Fibroblast of pulmonary artery (primary cell): Measurements from ENCODE around the gene HOXC12.

ENCODE experiments used
- DNase-seq: peaks from one replicate; pipeline ENCODE4 v3.0.0-alpha.2; 2010; ENCODE audit warnings: low read depth
- H3K4me3 ChIP-seq: replicated peaks from 2 replicates; pipeline ENCODE4 v1.5.1; 2011; ENCODE audit warnings: low read depth, mild to moderate bottlenecking, control low read depth, low read length, moderate library complexity
- TF ChIP-seq, protein P1 (sequence below): IDR thresholded peaks from 2 replicates; pipeline ENCODE4 v1.5.1; 2011; ENCODE audit warnings: mild to moderate bottlenecking, control low read depth, low read length, inconsistent platforms; ENCODE audit errors: missing control alignments

HOXC12 gene

GRCh38 chr12:53965281-53966084 lies 10.8 kb downstream of the HOXC12 start:
- no peak for DNase-seq
- H3K4me3 ChIP-seq, result no peak overlapping the region
- TF ChIP-seq, protein P1, sequence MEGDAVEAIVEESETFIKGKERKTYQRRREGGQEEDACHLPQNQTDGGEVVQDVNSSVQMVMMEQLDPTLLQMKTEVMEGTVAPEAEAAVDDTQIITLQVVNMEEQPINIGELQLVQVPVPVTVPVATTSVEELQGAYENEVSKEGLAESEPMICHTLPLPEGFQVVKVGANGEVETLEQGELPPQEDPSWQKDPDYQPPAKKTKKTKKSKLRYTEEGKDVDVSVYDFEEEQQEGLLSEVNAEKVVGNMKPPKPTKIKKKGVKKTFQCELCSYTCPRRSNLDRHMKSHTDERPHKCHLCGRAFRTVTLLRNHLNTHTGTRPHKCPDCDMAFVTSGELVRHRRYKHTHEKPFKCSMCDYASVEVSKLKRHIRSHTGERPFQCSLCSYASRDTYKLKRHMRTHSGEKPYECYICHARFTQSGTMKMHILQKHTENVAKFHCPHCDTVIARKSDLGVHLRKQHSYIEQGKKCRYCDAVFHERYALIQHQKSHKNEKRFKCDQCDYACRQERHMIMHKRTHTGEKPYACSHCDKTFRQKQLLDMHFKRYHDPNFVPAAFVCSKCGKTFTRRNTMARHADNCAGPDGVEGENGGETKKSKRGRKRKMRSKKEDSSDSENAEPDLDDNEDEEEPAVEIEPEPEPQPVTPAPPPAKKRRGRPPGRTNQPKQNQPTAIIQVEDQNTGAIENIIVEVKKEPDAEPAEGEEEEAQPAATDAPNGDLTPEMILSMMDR, result no peak

DNA sequence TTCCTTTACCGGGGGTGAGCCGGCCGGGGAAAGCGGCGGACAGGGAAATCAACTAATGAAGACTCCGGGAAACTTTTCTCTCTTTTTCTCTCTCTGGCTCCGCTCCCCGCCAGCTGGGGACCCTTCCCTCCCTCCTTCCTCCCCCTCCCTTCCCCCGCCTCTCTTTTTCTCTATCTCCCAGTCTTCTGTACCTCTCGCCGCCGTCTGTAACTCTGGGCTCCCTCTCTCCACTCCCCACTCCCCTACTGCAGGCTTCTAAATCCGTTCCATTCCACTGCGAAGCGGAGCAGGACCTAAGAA lies 11.3 kb downstream of the HOXC12 start:
- no peak for DNase-seq
- no peak overlapping the region for H3K4me3 ChIP-seq
- TF ChIP-seq, protein P1, result no peak

DNA sequence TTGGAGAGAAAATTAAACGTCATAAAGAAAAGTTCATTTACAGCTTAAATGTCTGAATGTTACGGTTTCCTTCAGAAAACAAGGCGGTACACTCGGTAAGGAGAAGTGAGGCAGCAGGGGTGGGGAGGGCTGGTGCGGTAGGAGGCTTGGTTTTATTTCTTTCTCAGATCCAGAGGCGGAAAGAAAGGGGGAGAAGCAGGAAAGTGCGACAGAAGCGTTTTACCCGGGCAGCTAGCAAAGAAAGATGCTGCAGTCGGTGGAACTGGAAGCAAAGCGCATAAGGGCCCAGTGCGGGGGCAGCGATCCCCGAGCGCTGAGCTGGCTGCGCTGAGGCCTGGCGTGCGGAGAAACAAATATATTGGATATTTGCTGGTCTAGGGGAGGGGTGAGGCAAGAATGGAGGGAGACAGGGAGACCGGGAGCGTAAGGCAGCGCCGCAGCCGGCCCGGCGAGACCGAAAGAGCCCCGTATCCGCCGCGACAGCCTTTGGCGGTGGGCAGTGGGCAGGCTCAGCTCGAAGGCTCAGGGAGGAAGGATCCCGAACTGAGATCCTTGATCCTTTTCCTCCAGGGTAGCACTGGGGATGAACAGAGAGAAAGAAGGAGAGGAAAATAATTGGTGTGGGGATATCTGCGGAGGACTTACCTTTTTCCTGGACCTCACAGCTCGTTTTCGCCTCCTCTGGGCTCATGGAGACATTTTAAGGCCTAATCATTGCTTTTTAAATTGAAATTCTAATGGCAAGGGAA lies 11.9 kb downstream of the HOXC12 start:
- TF ChIP-seq, protein P1, result no peak
- no peak overlapping the region for H3K4me3 ChIP-seq
- DNase-seq, result no peak

- DNase-seq, result no peak
- H3K4me3 ChIP-seq, result no peak overlapping the region
- TF ChIP-seq, protein P1, result no peak
Observed at GRCh38 chr12:53967421-53967925, 12.8 kb downstream of the HOXC12 start.

DNA sequence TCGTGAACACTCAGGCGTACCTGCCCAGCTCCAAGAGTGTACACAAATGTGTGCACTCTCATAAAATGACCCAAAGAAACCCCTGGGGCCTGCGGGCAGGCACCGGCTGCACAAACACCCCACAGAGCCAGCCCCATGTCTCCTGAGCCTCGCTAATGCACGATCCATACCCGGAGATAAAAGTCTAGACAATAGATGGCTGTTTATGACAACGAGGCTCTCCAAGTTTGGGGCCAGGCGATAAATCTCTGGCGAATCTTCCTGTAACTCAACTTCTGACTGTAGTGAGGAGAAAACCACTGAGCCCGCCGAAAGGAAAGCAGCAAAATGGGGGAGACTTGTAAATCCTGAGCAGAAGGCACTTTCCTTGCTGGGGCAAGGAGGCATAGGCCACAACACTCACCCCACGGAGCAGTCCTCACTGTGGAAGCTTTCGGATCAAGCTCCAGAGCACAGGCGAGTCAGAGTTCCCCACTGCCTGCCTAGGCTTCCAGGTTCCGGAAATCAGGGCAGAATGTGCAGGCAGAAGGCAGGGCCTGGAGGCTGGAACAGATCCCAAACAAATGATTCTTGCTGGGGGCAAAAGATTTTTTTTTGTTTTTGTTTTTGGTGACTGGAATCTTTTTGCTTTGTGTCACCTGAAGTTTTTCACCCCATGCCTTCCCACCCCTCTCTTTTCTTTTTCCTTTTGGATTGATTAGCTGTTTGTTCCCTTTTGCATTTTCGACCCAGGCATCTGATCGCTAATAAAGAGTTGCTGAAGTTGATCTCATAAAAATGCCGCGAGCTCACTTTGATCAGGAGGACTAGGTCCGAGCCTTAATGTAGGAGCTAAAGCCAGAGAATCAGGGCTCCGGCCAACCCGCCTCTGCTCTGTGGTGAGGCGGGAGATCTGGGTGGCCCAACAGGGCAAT lies 13.8 kb downstream of the HOXC12 start:
- TF ChIP-seq, protein P1, result no peak
- no peak for DNase-seq
- H3K4me3 ChIP-seq, result no peak overlapping the region

DNA sequence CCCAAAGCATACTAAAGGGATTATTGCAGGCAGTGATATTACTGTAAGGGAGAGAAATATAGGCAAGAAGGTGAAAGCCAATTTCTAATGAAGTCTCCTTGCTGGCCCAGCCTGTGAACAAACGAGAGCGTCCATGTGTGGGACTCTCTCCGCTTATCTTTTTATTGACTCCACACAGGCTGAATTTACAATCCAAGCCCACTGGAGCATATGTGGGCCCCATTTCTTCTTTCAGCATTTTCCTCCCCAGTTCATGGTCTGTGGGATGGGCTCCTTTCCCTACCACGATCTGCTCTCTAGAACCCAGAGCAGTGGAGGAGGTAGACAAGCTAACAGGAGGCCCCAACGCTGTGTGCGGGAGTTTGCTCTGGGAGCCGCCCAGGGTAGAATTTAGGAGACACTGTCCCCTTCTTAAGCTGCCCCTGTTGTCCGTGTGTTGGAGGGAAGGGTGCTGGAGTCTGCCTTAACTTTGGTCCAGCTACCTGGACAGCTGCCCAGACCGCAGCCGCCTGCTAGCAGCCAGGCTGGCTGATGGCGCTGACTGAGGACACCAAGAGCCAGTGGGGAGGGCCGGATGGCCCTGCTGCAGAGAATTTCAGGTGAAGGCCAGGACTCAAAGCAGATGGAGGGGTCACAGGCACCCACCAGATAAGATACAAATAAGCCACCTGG lies 15.0 kb downstream of the HOXC12 start:
- no peak overlapping the region for H3K4me3 ChIP-seq
- TF ChIP-seq, protein P1, result no peak
- no peak for DNase-seq
